Activated T-helper 17 cell treated with anti-CD3 and anti-CD28 coated beads, Interleukin-2, amount 50 U/mL, for 72 hours (primary cell): ENCODE results near the gene HDAC4. TPM values are rescaled to one million over a fixed set of nuclear protein-coding genes. Genes with fewer than 3 reads are reported as not detected.

Experiments
- ATAC-seq: fragments of 150-1000 bp; cut with Tn5 transposase; replicated peaks from 2 replicates; pipeline ENCODE4 v1.10.0; 2021; ENCODE audit warnings: mild to moderate bottlenecking, moderate library complexity
- H3K27ac Mint-ChIP-seq: one replicate; pipeline ENCODE4 v1.8.0; 2022; ENCODE audit warnings: mixed read lengths
- H3K27me3 Mint-ChIP-seq: one replicate; pipeline ENCODE4 v1.8.0; 2022; ENCODE audit warnings: mixed read lengths
- H3K36me3 Mint-ChIP-seq: one replicate; pipeline ENCODE4 v1.8.0; 2022; ENCODE audit warnings: low read depth, mild to moderate bottlenecking, mixed read lengths
- H3K4me1 Mint-ChIP-seq: one replicate; pipeline ENCODE4 v1.8.0; 2022; ENCODE audit warnings: mixed read lengths
- H3K4me3 Mint-ChIP-seq: one replicate; pipeline ENCODE4 v1.8.0; 2022; ENCODE audit warnings: mild to moderate bottlenecking, mixed read lengths
- H3K9me3 Mint-ChIP-seq: one replicate; pipeline ENCODE4 v1.8.0; 2022; ENCODE audit warnings: mixed read lengths
- total RNA-seq, 2 donors: library from RNA; stranded (reverse); gene quantifications; one replicate each; pipeline ENCODE4 v1.2.3, GENCODE V29; 2022

Gene HDAC4
- total RNA-seq, 2 donors from 2014 or later = 34.3 to 52.9 TPM

GRCh38 chr2:239130041-239130440, 270.8 kb downstream of the HDAC4 start:
- no peak overlapping the region for H3K4me3 Mint-ChIP-seq
- H3K27ac Mint-ChIP-seq = no peak overlapping the region
- ATAC-seq = no peak
- H3K4me1 Mint-ChIP-seq = no peaks in the 10 kb centered on the region
- no peaks in the 10 kb centered on the region for H3K27me3 Mint-ChIP-seq
- no peaks in the 10 kb centered on the region for H3K9me3 Mint-ChIP-seq
- peaks cover 87% of the 10 kb centered on the region for H3K36me3 Mint-ChIP-seq

GRCh38 chr2:239129147-239129920, 271.5 kb downstream of the HDAC4 start:
- Mint-ChIP-seq H3K36me3 (peaks cover 87% of the 10 kb centered on the region), H3K4me3 (no peak overlapping the region), H3K27me3 (no peaks in the 10 kb centered on the region), H3K9me3 (no peaks in the 10 kb centered on the region), H3K4me1 (no peaks in the 10 kb centered on the region), H3K27ac (no peak overlapping the region)
- no peak for ATAC-seq

- ATAC-seq = no peak
- no peaks in the 10 kb centered on the region for H3K9me3 Mint-ChIP-seq
- no peak overlapping the region for H3K4me3 Mint-ChIP-seq
- no peak overlapping the region for H3K27ac Mint-ChIP-seq
- no peaks in the 10 kb centered on the region for H3K4me1 Mint-ChIP-seq
- peaks cover 87% of the 10 kb centered on the region for H3K36me3 Mint-ChIP-seq
- no peaks in the 10 kb centered on the region for H3K27me3 Mint-ChIP-seq
Observed at GRCh38 chr2:239128706-239129105, 272.1 kb downstream of the HDAC4 start.

GRCh38 chr2:239127513-239127912, 273.3 kb downstream of the HDAC4 start:
- Mint-ChIP-seq H3K9me3 (no peaks in the 10 kb centered on the region), H3K27ac (no peak overlapping the region), H3K27me3 (no peaks in the 10 kb centered on the region), H3K4me3 (no peak overlapping the region), H3K36me3 (peaks cover 75% of the 10 kb centered on the region), H3K4me1 (no peaks in the 10 kb centered on the region)
- ATAC-seq = no peak

GRCh38 chr2:239125726-239126675, 274.8 kb downstream of the HDAC4 start:
- H3K27ac Mint-ChIP-seq = no peak overlapping the region
- ATAC-seq = no peak
- H3K4me3 Mint-ChIP-seq = no peak overlapping the region
- H3K27me3 Mint-ChIP-seq = no peaks in the 10 kb centered on the region
- no peaks in the 10 kb centered on the region for H3K4me1 Mint-ChIP-seq
- no peaks in the 10 kb centered on the region for H3K9me3 Mint-ChIP-seq
- peaks cover 60% of the 10 kb centered on the region for H3K36me3 Mint-ChIP-seq

- Mint-ChIP-seq H3K9me3 (no peaks in the 10 kb centered on the region), H3K27me3 (no peaks in the 10 kb centered on the region), H3K36me3 (peaks cover 53% of the 10 kb centered on the region), H3K4me1 (peaks cover 7% of the 10 kb centered on the region), H3K27ac (no peak overlapping the region), H3K4me3 (no peak overlapping the region)
- no peak for ATAC-seq
Observed at GRCh38 chr2:239124152-239124899, 276.5 kb downstream of the HDAC4 start.

- H3K36me3 Mint-ChIP-seq = peaks cover 39% of the 10 kb centered on the region
- no peak overlapping the region for H3K4me3 Mint-ChIP-seq
- ATAC-seq = no peak
- no peak overlapping the region for H3K27ac Mint-ChIP-seq
- no peaks in the 10 kb centered on the region for H3K27me3 Mint-ChIP-seq
- H3K9me3 Mint-ChIP-seq = no peaks in the 10 kb centered on the region
- peaks cover 12% of the 10 kb centered on the region for H3K4me1 Mint-ChIP-seq
Observed at GRCh38 chr2:239122421-239123110, 278.3 kb downstream of the HDAC4 start.

GRCh38 chr2:239121600-239122012, 279.2 kb downstream of the HDAC4 start:
- no peak overlapping the region for H3K4me3 Mint-ChIP-seq
- peaks cover 29% of the 10 kb centered on the region for H3K36me3 Mint-ChIP-seq
- no peak overlapping the region for H3K27ac Mint-ChIP-seq
- H3K27me3 Mint-ChIP-seq = no peaks in the 10 kb centered on the region
- no peak for ATAC-seq
- no peaks in the 10 kb centered on the region for H3K9me3 Mint-ChIP-seq
- peaks cover 12% of the 10 kb centered on the region for H3K4me1 Mint-ChIP-seq

GRCh38 chr2:239120664-239121063, 280.2 kb downstream of the HDAC4 start:
- Mint-ChIP-seq H3K9me3 (no peaks in the 10 kb centered on the region), H3K36me3 (peaks cover 26% of the 10 kb centered on the region), H3K4me1 (peaks cover 18% of the 10 kb centered on the region), H3K27ac (peak overlapping the region; percentile 10), H3K27me3 (no peaks in the 10 kb centered on the region), H3K4me3 (no peak overlapping the region)
- ATAC-seq = no peak

GRCh38 chr2:239119346-239120126, 281.3 kb downstream of the HDAC4 start:
- H3K27me3 Mint-ChIP-seq = no peaks in the 10 kb centered on the region
- no peaks in the 10 kb centered on the region for H3K9me3 Mint-ChIP-seq
- peak overlapping the region; percentile 37 for H3K27ac Mint-ChIP-seq
- peak overlapping the region; percentile 36 for H3K4me3 Mint-ChIP-seq
- peak; percentile 25 for ATAC-seq
- peaks cover 19% of the 10 kb centered on the region for H3K4me1 Mint-ChIP-seq
- peaks cover 22% of the 10 kb centered on the region for H3K36me3 Mint-ChIP-seq

- peak; percentile 78 for ATAC-seq
- H3K27ac Mint-ChIP-seq = peak overlapping the region; percentile 37
- H3K27me3 Mint-ChIP-seq = no peaks in the 10 kb centered on the region
- peaks cover 14% of the 10 kb centered on the region for H3K36me3 Mint-ChIP-seq
- no peaks in the 10 kb centered on the region for H3K9me3 Mint-ChIP-seq
- H3K4me1 Mint-ChIP-seq = peaks cover 19% of the 10 kb centered on the region
- peak overlapping the region; percentile 36 for H3K4me3 Mint-ChIP-seq
Observed at GRCh38 chr2:239118675-239119211, 282.1 kb downstream of the HDAC4 start.

GRCh38 chr2:239118264-239118663, 282.6 kb downstream of the HDAC4 start:
- no peak for ATAC-seq
- Mint-ChIP-seq H3K4me3 (peak overlapping the region; percentile 36), H3K27me3 (no peaks in the 10 kb centered on the region), H3K27ac (no peak overlapping the region), H3K9me3 (no peaks in the 10 kb centered on the region), H3K4me1 (peaks cover 19% of the 10 kb centered on the region), H3K36me3 (peaks cover 14% of the 10 kb centered on the region)

- Mint-ChIP-seq H3K4me1 (peaks cover 19% of the 10 kb centered on the region), H3K27me3 (no peaks in the 10 kb centered on the region), H3K27ac (no peak overlapping the region), H3K9me3 (no peaks in the 10 kb centered on the region), H3K4me3 (peak overlapping the region; percentile 36), H3K36me3 (peaks cover 14% of the 10 kb centered on the region)
- no peak for ATAC-seq
Observed at GRCh38 chr2:239117831-239118230, 283.0 kb downstream of the HDAC4 start.
